HCT116 (cell line): ENCODE results near the gene RGS6.
"Not testable (repeated sequence)": the region's sequence is repeated elsewhere in the genome, so short reads cannot be mapped to it uniquely, and the experiment has no call there.

ENCODE experiments used
- ATF3 ChIP-seq: IDR thresholded peaks from 2 replicates; pipeline ENCODE4 v1.6.1; 2012
- CTCF ChIP-seq, 3 experiments: fragments of 200-600 bp in 1 of 3; sonication (generic) in 1 of 3; IDR thresholded peaks in 2 of 3; conservative IDR thresholded peaks in 1 of 3; 2 replicates each; pipeline ENCODE4 v1.5.1; 2012 to 2017; ENCODE audit warnings: low read depth in 2 of 3, low read length in 2 of 3, antibody characterized with exemption in 1 of 3, borderline replicate concordance in 1 of 3, control low read depth in 1 of 3, mild to moderate bottlenecking in 1 of 3, mixed read lengths in 1 of 3, mixed run types in 1 of 3, moderate library complexity in 1 of 3; ENCODE audit not compliant: insufficient read depth in 1 of 3
- EZH2 ChIP-seq: fragments of 200-600 bp; sonication (generic); IDR thresholded peaks from 2 replicates; pipeline ENCODE4 v1.6.1; 2017; ENCODE audit warnings: antibody characterized with exemption, mixed run types
- EZH2phosphoT487 ChIP-seq: fragments of 200-600 bp; IDR thresholded peaks from 2 replicates; pipeline ENCODE4 v1.6.1; 2018; ENCODE audit warnings: antibody characterized with exemption, borderline replicate concordance
- POLR2A ChIP-seq: IDR thresholded peaks from 2 replicates; pipeline ENCODE4 v1.7.0; 2011; ENCODE audit warnings: borderline replicate concordance; ENCODE audit not compliant: insufficient read depth, insufficient read length; ENCODE audit errors: extremely low read depth
- POLR2AphosphoS5 ChIP-seq: IDR thresholded peaks from 2 replicates; pipeline ENCODE4 v1.6.1; 2011; ENCODE audit warnings: mild to moderate bottlenecking, low read depth, low read length, moderate library complexity
- RAD21 ChIP-seq: IDR thresholded peaks from 2 replicates; pipeline ENCODE4 v1.6.1; 2012; ENCODE audit warnings: low read depth, mild to moderate bottlenecking

DNA sequence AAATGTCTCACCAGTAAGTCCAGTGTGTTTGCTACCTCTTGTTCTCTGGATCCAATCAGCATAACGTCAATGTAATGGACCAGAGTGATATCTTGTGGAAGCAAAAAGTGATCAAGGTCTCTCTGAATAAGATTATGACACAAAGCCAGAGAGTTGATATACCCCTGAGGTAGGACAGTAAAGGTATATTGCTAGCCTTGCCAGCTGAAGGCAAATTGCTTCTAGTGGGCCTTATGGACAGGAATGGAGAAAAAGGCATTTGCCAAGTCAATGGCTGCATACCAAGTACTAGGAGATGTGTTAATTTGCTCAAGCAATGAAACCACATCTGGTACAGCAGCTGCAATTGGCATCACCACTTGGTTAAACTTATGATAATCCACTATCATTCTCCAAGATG is 7.1 kb downstream of the RGS6 start:
- TF ChIP-seq EZH2; ATF3; CTCF (IDR thresholded peaks at IDR 0.05 in 2 of 3, conservative IDR thresholded peaks at IDR 0.05 in 1 of 3; ENCODE audit: borderline replicate concordance in 1 of 3, insufficient read depth in 1 of 3, low read depth in 2 of 3, low read length in 2 of 3); POLR2AphosphoS5; RAD21; POLR2A; EZH2phosphoT487: not testable (repeated sequence)
